Measurements from ENCODE around the gene LMO1. TPM values are rescaled to one million over a fixed set of nuclear protein-coding genes. Genes with fewer than 3 reads are reported as not detected.

Gene LMO1
- total RNA-seq, 1 donor = 0.27 TPM

DNA sequence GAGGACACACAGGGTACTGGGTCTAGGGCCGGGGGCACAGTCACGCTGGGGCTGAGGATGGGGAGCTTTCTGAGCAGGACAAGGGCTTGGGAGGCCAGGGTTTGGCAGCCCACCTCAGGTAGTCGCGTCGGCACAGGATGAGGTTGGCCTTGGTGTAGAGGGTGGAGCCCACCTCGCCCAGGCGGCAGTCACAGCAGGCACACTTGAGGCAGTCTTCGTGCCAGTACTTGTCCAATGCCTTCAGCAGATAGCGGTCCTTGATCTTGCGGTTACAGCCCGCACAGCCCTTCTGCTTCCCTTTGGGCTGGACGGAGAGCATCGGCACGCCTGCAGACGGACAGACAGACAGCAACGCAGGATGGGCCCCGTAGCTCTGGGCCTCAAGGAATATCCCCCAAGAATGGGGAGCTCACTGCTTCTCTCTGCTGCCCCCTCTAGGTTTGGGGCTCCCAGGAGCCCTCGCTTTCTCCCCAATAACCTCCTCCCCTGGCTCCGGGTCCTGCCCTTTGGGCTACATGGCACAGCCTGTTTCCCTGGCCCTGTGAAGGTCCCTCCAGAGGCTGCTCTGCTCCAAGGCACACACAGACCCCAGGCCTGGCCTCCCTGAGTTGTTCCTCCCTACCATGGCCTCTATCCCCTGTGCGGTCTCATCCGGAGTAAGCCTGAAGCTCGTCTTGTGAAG, 33.4 kb downstream of the LMO1 start:
- DNase-seq (ENCODE audit: low read depth in 2 of 3, low spot score in 2 of 3) = no peak

DNA sequence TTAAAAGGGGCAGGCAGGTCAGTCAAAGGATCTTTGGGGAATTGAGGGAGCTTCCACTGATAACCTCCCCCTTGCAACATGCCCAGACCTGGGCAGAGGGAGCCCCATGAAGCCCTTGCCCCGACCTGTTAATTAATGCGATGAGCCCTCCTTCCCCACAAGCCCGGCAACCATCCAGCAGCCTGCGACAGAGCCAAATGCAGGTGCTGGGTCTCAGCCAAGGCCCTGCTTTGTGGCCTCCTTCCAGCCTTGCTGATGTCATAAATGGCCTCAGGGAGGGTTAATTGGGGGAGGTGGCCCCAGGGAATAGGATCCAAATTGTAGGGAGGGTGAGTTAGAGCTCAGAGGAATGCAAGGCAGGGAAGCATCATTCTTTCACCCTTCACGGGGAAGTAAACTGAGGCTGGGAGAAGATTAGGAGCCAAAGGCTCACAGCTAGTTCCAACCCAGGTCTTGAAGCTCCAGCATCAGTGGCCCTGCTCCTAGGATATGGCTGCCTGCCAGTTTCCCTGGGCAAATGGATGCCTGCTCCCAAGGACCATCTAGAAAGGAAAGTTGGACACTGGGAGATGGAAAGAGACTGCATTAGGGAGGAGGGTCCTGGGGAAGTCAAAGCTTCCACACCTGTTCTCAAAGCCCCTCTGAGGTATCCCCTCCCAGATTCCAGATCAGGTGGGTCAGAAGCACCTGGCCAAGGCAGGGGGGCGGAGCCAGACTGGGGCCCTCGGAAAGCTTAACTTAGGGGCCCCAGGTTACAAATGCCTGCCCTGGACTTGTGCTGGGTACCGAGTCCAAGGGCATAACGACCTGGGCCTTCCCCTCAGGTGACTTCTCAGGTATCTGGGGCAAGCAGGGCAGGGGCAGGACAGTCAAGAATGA, 34.1 kb downstream of the LMO1 start:
- no peak for DNase-seq (ENCODE audit: low read depth in 2 of 3, low spot score in 2 of 3)

GRCh38 chr11:8228231-8228630, 35.4 kb downstream of the LMO1 start:
- DNase-seq (ENCODE audit: low read depth in 2 of 3, low spot score in 2 of 3) = no peak

- no peak for DNase-seq (ENCODE audit: low read depth in 2 of 3, low spot score in 2 of 3)
Observed at GRCh38 chr11:8227156-8228152, 36.2 kb downstream of the LMO1 start.

GRCh38 chr11:8225589-8226036, 38.1 kb downstream of the LMO1 start:
- peak; percentile 33 to 81 (median 70) for DNase-seq (ENCODE audit: low read depth in 2 of 3, low spot score in 2 of 3)

DNA sequence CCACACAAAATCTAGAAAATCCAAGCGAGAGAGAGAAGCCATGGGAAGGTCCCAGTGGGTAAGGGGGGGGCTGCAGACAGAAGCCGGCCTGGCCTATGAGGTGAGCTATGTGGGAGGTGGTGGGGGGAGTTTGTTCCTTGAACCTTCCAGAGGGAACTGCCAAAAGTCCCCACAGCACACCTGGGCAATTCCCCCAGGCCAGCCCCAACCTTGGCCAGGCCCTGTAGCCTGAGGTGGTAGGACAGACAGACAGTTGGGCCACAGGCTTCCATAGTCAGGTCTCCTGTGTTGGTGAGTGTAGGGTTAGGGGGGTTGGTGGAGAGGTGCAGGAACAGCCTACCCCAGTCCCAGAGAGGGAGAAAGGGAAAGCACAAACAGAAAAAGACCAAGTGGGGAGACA, 39.0 kb downstream of the LMO1 start:
- no peak for DNase-seq (ENCODE audit: low read depth in 2 of 3, low spot score in 2 of 3)

GRCh38 chr11:8224161-8224591, 39.5 kb downstream of the LMO1 start:
- no peak for DNase-seq (ENCODE audit: low read depth in 2 of 3, low spot score in 2 of 3)

DNA sequence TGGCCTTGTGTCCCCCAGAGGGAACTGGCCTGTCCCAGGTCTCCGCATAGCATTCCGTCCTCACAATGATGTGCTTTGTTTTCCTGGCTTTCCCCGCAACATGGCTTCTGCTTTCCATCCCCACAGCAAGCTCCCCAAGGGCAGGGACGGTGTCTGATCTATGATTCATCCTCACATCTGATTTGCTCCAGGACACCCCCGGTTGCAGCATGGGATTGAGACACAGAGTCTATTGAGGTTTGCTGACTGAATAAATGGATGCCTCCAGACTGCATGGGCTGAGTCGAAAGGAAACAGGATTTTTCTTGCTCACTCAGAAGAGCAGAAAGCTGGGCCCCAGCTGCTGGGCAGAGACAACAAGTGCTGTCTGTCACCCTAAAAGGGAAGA, 40.2 kb downstream of the LMO1 start:
- DNase-seq (ENCODE audit: low read depth in 2 of 3, low spot score in 2 of 3) = no peak

DNA sequence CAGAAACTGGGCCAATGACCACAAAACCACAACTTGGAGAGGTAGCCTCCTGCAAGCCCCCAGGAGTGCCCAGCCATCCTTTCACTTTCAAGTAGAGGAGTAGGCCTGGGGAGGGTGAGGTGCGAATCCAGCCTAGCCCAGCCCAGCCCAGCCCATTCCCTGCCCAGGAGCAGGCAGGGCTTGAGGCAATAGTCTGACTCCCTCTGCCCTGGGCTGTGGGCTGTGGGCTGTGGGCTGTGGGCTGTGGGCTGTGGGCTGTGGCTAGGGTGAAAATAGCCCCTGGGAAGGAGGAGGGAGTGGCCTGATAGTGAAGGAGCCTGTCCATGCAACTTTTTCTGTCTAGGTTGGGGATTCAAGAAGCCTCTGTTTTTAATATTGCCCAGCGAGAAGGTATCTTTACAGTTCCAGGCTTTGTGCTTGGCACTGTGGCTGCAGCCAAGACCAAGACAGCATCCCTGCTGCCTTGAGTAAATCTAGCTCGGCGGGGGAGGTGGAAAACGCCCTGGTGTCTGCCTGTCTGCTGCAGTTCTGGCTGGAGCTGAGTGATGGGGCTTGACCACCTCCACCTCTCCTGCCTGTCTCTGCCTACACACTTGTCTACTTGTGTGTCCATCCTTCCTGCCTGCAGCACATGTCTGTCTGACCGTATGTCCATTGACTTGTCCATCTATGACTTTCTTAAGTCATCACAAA, 40.7 kb downstream of the LMO1 start:
- peak in 2 of 3 donors; percentile 28 to 51 for DNase-seq (ENCODE audit: low read depth in 2 of 3, low spot score in 2 of 3)

DNA sequence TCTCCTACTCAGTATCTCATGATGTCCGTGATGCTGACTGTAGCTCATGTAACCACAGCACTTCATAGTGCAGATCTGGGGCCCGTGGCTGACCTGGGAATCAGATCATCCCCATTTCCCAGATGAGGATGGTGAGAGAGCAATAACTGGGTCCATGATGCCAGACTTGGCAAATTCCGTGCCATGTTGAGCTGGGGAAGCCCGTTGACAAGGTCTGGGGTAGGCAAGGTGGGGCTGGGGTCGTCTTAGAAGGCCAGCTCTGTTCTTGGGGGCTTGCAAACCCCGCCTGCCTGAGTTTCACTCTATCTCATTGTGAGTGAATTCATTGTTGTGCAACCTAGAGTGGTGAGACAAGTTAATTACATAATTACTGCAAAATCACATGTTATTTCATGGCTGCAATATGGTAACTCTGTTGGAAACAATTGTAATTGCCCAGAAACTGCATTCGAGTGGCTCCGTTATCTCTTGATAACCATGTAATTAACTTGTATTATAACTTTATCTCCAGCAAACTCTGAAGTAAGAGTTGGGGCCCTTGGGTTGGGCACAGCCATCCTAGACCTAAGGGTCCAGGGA, 41.7 kb downstream of the LMO1 start:
- DNase-seq (ENCODE audit: low read depth in 2 of 3, low spot score in 2 of 3) = no peak

DNA sequence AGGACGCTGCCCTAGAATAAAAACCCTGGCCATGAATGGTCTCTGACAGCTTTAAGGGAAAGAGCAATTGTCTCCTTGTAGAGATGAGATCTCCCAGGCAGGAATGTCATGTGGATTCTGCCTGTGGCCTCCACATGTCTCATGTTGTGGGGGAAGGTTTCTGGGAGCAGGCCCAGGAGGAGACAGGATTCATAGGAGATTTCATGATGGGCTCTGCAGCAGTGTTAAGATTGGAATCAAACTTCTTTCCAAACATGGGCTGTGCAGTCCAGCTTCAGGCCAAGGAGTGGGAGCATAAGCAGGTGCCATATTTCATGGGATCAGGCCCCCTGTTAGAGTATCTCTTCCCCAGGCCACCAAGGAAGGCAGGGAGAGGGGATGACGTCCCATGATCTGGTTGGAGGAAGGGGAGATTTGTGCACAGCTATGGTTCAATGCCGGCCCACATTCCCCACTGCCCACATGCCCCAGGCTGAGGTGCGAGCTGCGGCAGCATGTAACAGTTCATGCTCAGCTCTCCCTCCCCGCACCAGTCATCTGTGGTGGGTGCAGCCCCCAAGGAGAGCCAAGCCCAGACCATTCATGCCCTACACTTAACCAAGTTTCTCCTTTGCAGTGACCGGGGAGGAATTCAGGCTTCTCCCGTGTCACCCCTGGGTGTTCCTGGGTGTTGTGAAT, 42.5 kb downstream of the LMO1 start:
- DNase-seq (ENCODE audit: low read depth in 2 of 3, low spot score in 2 of 3) = no peak

DNA sequence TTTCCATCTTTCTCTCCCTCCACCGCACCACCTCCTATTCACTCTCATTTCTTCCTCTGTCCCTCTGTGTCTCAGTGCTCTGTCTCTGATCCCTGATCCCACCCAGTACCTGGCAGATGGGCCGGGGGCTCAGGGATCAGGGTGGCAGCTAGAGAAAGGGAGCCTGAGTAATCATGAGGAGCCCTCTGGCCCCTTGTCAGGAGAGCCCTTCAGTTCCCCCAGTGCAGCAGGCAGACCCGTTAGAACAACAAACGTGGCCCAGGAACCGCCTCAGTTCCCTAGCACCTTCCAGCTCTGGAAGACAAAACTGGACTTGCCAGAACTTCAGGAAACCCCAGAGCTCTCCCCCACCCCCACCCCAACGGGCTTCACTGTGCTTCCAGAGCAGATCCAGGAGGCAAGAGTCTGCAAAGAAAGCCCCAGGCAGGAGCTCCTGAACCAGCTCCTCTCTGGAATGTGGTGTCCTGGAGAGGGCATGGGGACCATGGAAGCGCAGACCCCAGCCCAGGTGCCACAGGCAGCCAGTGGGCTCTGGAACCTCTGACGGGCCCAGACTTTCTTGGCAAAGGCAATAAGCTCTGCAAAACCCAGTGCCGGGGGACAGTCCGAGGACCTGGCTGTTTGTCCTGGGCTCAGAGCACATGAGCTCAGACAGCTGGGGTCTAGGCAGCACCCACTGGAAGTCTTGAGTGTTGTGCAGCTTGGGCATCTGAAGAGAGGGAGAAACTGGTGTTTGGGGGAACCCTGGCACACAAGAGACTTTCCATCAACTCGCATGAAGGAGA, 43.2 kb downstream of the LMO1 start:
- DNase-seq (ENCODE audit: low read depth in 2 of 3, low spot score in 2 of 3) = no peak

DNA sequence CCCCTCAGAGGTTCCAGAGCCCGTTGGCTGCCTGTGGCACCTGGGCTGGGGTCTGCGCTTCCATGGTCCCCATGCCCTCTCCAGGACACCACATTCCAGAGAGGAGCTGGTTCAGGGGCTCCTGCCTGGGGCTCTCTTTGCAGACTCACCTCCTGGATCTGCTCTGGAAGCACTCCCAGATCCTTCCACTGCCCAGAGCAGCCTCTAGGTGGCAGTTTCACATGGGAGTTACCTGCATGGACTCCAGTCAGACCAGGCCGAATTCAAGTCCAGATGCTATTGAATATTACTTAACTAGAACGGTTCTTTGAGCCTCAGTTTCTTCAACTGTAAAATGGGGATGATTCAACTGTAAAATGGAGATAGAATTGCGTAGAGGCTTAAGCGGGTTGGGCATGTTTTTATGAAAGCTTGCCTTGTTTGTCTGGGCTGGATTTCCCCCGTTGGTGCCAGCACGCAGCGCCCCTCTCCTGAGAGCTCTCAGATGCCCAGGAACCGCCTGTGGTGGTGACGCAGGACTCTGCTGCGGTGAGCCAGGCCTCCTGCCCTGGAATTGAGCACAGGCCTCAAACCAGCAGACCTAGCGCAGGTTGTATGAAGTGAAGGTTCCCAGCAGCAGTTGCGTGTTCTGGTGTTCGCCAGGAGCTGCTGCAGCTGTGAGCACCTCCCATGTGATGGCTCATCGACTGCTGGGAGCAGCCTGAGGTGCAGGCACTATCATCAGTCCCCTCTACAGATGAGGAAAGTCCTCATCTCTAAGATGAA, 44.2 kb downstream of the LMO1 start:
- DNase-seq (ENCODE audit: low read depth in 2 of 3, low spot score in 2 of 3) = peak in 2 of 3 donors; percentile 24 to 51

- DNase-seq (ENCODE audit: low read depth in 2 of 3, low spot score in 2 of 3) = no peak
Observed at GRCh38 chr11:8218840-8219239, 44.8 kb downstream of the LMO1 start.

- no peak for DNase-seq (ENCODE audit: low read depth in 2 of 3, low spot score in 2 of 3)
Observed at GRCh38 chr11:8218409-8218808, 45.3 kb downstream of the LMO1 start.

- DNase-seq (ENCODE audit: low read depth in 2 of 3, low spot score in 2 of 3) = no peak
Observed at GRCh38 chr11:8217926-8218325, 45.8 kb downstream of the LMO1 start.

GRCh38 chr11:8217136-8217535, 46.5 kb downstream of the LMO1 start:
- no peak for DNase-seq (ENCODE audit: low read depth in 2 of 3, low spot score in 2 of 3)

DNA sequence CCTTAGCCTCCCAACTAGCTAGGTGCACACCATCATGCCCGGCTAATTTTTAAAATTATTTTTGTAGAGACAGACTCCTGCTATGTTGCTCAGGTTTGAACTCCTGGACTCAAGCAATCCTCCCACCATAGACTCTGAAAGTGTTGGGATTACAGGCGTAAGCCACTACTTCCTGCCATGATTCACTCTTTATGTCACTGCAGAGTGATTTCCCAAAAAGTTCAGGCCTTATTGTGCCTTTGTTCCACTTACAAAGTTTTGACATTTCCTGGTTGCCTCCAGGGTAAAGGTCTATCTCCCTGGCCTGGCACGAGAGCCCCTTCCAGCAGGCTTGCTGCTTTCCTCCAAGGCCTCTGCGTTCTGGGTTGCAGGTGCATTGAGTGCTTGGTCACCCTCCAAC, 50.3 kb downstream of the LMO1 start:
- no peak for DNase-seq (ENCODE audit: low read depth in 2 of 3, low spot score in 2 of 3)

Measured in hematopoietic multipotent progenitor cell (in vitro differentiated cells).